ENCODE measurements around the gene LGI2.

Gene LGI2

DNA sequence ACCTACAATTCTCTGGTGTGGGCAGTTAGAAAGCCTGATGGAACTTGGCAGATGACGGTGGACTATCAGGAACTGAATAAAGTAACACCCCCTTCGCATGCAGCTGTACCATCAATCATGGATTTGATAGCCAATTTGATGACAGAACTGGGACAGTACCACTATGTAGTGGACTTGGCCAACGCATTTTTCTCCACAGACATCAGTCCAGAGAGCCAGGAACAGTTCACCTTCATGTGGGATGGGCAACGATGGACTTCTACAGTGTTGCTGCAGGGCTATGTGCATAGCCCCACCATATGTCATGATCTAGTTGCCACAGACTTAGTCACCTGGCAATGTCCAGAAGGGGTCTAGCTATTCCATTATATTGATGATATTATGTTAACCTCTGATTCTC is 63.4 kb downstream of the LGI2 start:
- DNase-seq (ENCODE audit: low read depth): no peak
- TF ChIP-seq, protein P1, sequence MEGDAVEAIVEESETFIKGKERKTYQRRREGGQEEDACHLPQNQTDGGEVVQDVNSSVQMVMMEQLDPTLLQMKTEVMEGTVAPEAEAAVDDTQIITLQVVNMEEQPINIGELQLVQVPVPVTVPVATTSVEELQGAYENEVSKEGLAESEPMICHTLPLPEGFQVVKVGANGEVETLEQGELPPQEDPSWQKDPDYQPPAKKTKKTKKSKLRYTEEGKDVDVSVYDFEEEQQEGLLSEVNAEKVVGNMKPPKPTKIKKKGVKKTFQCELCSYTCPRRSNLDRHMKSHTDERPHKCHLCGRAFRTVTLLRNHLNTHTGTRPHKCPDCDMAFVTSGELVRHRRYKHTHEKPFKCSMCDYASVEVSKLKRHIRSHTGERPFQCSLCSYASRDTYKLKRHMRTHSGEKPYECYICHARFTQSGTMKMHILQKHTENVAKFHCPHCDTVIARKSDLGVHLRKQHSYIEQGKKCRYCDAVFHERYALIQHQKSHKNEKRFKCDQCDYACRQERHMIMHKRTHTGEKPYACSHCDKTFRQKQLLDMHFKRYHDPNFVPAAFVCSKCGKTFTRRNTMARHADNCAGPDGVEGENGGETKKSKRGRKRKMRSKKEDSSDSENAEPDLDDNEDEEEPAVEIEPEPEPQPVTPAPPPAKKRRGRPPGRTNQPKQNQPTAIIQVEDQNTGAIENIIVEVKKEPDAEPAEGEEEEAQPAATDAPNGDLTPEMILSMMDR (IDR thresholded peaks at IDR 0.05; ENCODE audit: low read depth, low read length): no peak
- TF ChIP-seq, protein P2, sequence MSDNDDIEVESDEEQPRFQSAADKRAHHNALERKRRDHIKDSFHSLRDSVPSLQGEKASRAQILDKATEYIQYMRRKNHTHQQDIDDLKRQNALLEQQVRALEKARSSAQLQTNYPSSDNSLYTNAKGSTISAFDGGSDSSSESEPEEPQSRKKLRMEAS (IDR thresholded peaks at IDR 0.05; ENCODE audit: low read depth, low read length): no peak
- TF ChIP-seq MYC (IDR thresholded peaks at IDR 0.05; ENCODE audit: low read depth, low read length): no peak
- TF ChIP-seq POLR2A (IDR thresholded peaks at IDR 0.05; ENCODE audit: extremely low read depth, insufficient read length): no peak
- no peak overlapping the region for H3K4me3 ChIP-seq (ENCODE audit: low read depth, low read length)

DNA sequence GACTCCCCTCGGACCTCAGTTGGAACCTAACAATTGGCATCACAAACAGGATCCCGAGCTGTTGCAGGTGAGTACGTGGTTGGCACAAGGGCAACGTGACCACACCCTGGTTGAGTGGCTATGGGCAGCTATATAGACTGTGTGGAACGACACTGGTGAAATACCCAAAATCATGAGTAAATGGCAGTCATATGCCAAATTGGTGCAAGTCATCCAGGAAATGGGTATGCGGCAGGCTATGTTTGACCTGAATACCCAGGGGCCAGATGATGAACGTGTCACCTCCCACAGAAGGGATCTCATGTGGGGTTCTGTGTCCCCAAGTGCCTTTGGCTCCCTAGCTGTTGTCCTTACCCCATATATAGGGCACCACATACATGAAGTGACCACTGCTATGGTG is 64.7 kb downstream of the LGI2 start:
- TF ChIP-seq, protein P1 (IDR thresholded peaks at IDR 0.05; ENCODE audit: low read depth, low read length): no peak
- TF ChIP-seq, protein P2 (IDR thresholded peaks at IDR 0.05; ENCODE audit: low read depth, low read length): no peak
- H3K4me3 ChIP-seq (ENCODE audit: low read depth, low read length): no peak overlapping the region
- no peak for DNase-seq (ENCODE audit: low read depth)

DNA sequence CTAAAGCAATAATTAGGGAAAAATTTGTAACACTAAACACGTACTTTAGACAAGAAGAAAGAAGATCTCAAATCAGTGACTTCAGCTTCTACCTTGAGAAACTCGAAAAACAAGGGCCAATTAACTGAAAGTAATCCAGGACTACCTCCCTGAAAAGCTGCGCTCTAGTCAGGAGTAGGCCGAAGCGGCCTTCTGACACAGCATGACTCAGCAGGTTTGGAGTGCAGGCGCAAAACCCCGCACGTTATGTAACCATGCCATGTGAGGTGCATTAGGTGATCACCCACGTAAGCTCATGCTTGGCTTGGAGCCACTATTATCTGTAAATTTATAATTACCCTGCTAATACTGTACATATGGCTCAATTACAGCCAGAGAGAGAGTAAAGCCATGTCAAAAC is 65.1 kb downstream of the LGI2 start:
- peak; percentile 58 for DNase-seq (ENCODE audit: low read depth)
- TF ChIP-seq, protein P2 (IDR thresholded peaks at IDR 0.05; ENCODE audit: low read depth, low read length): no peak
- TF ChIP-seq MYC (IDR thresholded peaks at IDR 0.05; ENCODE audit: low read depth, low read length): no peak
- TF ChIP-seq, protein P1 (IDR thresholded peaks at IDR 0.05; ENCODE audit: low read depth, low read length): no peak
- TF ChIP-seq POLR2A (IDR thresholded peaks at IDR 0.05; ENCODE audit: extremely low read depth, insufficient read length): no peak
- H3K4me3 ChIP-seq (ENCODE audit: low read depth, low read length): no peak overlapping the region

DNA sequence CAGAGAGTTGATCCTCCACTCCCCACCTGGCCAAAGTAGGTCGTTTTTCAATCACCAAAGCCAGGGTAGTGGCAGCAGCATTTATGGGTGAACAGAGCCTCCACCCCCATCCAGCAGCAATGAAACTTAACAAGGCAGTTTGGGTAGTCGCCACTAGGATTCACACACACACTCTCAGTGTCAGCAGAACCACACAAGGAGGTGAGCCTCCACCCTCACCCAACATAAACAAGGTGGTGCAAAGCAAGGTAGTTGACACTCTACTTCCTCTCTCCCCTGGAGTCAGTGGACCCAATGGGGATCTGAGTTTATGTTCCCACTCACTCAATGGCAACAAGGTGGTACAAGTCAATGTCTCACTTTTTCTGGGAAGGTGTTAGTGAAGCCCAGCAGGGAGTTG is 67.5 kb downstream of the LGI2 start:
- DNase-seq (ENCODE audit: low read depth): no peak
- TF ChIP-seq POLR2A (IDR thresholded peaks at IDR 0.05; ENCODE audit: extremely low read depth, insufficient read length) (no peak), MYC (IDR thresholded peaks at IDR 0.05; ENCODE audit: low read depth, low read length) (no peak)
- TF ChIP-seq, protein P1 (IDR thresholded peaks at IDR 0.05; ENCODE audit: low read depth, low read length): no peak
- TF ChIP-seq, protein P2 (IDR thresholded peaks at IDR 0.05; ENCODE audit: low read depth, low read length): no peak
- no peak overlapping the region for H3K4me3 ChIP-seq (ENCODE audit: low read depth, low read length)

DNA sequence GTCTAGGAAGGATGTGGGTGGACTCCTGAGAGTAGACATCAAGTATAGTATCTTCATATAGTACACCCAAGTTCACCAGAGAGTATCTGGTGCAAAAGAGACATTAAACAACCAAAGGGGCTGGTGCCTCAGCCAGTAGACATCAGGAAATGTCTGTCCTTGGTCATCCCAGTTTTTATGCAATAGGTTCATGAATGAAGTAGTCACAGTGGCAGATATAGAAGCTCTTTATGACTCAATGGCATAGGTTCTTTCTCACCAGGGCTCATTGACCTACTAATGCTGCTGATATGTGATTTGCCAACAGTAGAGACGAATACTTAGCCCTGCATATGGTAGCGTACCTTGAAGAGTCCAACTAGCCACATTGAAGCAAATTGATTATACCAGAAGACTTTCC is 72.9 kb downstream of the LGI2 start:
- TF ChIP-seq MYC (IDR thresholded peaks at IDR 0.05; ENCODE audit: low read depth, low read length): no peak
- TF ChIP-seq POLR2A (IDR thresholded peaks at IDR 0.05; ENCODE audit: extremely low read depth, insufficient read length): no peak
- TF ChIP-seq, protein P2 (IDR thresholded peaks at IDR 0.05; ENCODE audit: low read depth, low read length): no peak
- TF ChIP-seq, protein P1 (IDR thresholded peaks at IDR 0.05; ENCODE audit: low read depth, low read length): no peak
- no peak for DNase-seq (ENCODE audit: low read depth)
- no peak overlapping the region for H3K4me3 ChIP-seq (ENCODE audit: low read depth, low read length)

DNA sequence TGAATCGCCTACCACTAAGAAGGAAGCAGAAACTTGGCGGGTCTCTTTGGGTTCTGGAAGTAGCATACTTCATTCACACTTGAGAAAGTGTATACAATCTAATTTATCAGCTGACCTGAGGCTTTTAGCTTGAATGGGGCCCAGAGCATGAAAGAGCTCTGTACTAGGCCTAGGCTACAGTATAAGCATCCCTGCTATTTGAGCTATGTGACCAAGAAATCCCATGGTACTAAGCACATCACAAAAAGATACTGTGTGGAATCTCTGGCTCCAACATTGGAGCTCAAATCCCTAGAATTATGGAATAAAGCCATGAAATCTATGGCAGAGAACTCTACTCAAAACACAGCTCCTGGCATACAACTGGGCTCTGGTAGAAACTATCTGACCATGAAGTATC is 74.0 kb downstream of the LGI2 start:
- TF ChIP-seq, protein P1 (IDR thresholded peaks at IDR 0.05; ENCODE audit: low read depth, low read length): no peak
- no peak for TF ChIP-seq POLR2A (IDR thresholded peaks at IDR 0.05; ENCODE audit: extremely low read depth, insufficient read length)
- TF ChIP-seq, protein P2 (IDR thresholded peaks at IDR 0.05; ENCODE audit: low read depth, low read length): no peak
- no peak for TF ChIP-seq MYC (IDR thresholded peaks at IDR 0.05; ENCODE audit: low read depth, low read length)
- no peak overlapping the region for H3K4me3 ChIP-seq (ENCODE audit: low read depth, low read length)
- no peak for DNase-seq (ENCODE audit: low read depth)
